IMR-90 (cell line): Measurements from ENCODE around the gene TBX1.

Experiments
- CEBPB ChIP-seq: IDR thresholded peaks from 2 replicates; pipeline ENCODE4 v1.6.1; 2012; ENCODE audit warnings: low read depth, low read length, improper control_type of control experiment
- CTCF ChIP-seq: conservative IDR thresholded peaks from 2 replicates; pipeline ENCODE4 v1.5.1; 2012; ENCODE audit warnings: mild to moderate bottlenecking, low read depth, low read length, improper control_type of control experiment
- NFE2L2 ChIP-seq: fragments of 150-350 bp; IDR thresholded peaks from 2 replicates; pipeline ENCODE4 v1.6.1; 2016; ENCODE audit warnings: low read depth, mild to moderate bottlenecking, low read length
- POLR2A ChIP-seq: IDR thresholded peaks from 2 replicates; pipeline ENCODE4 v1.6.1; 2012; ENCODE audit warnings: mild to moderate bottlenecking, low read depth, low read length
- RAD21 ChIP-seq: IDR thresholded peaks from 2 replicates; pipeline ENCODE4 v1.6.1; 2012; ENCODE audit warnings: low read length, improper control_type of control experiment
- RCOR1 ChIP-seq: IDR thresholded peaks from 2 replicates; pipeline ENCODE4 v1.6.1; 2012; ENCODE audit warnings: mild to moderate bottlenecking, low read length, improper control_type of control experiment; ENCODE audit not compliant: insufficient replicate concordance
- RFX5 ChIP-seq: IDR thresholded peaks from 2 replicates; pipeline ENCODE4 v1.8.0; 2012; ENCODE audit warnings: low read depth, mild to moderate bottlenecking, low read length, moderate library complexity
- SMC3 ChIP-seq: fragments of 150-350 bp; IDR thresholded peaks from 2 replicates; pipeline ENCODE4 v1.6.1; 2016; ENCODE audit warnings: low read depth, mild to moderate bottlenecking, antibody characterized with exemption, low read length, moderate library complexity
- USF2 ChIP-seq: fragments of 150-350 bp; IDR thresholded peaks from 2 replicates; pipeline ENCODE4 v1.6.1; 2017; ENCODE audit warnings: mild to moderate bottlenecking, antibody characterized with exemption, low read length, low read depth

GRCh38 chr22:19720999-19721329 is 39.6 kb upstream of the TBX1 start:
- no peak for TF ChIP-seq POLR2A
- no peak for TF ChIP-seq CTCF
- no peak for TF ChIP-seq CEBPB
- no peak for TF ChIP-seq RCOR1
- no peak for TF ChIP-seq USF2
- no peak for TF ChIP-seq RFX5
- TF ChIP-seq NFE2L2, result no peak
- TF ChIP-seq SMC3, result no peak
- TF ChIP-seq RAD21, result no peak
